ENCODE results near the gene SURF6.
"Not testable (repeated sequence)": the region's sequence is repeated elsewhere in the genome, so short reads cannot be mapped to it uniquely, and the experiment has no call there.

SURF6 gene

DNA sequence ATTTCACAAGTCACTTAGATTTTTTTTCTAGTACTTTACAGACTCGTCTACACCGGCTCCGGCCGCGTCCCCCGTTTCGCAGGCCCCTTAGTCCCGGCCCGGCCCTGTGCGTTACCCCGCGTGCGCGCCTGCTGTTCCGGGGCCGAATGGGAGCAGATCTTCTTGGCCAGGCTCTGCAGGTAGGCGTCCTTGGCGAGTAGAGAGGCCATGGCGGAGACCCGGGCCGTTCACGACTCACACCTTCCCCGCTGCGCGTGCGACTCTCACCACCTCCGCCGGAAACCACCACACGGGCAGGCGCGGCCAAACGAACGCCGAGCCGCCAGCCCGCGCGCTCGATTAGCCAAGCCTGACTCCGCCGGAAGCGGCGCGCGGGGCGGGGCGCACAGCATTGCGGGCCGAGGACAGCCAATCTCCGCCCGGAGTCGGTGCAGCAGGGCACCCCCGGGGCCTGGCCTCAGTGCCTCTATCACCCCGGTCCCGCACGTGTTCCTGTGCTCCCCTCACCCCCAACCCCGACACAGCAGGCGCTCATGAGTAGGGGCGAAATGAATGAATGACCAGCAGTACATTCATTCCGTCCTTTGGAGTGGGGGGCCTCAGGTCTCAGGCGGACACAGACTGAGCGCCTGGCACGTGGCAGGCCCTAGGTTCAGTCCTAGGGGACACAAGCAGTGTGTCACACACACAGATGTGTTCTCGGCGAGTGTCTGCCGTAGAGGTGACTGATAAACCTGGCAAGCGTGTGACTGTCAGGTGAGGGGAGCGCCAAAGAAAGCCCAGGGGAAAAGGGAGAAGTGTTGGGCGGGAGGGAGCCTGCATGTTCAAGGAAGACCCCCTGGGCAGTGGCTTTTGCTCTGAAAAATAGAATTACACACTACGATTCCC lies at the start of gene SURF6:
SURF6 (minus strand) TSS at position 265 of the 888 bp plus-strand sequence; CDS start at position 209, 56 bp downstream.
- FAIRE-seq = no peak
- DNase-seq (ENCODE audit: insufficient read length, low spot score) = peak; percentile 93
- TF ChIP-seq POLR2A (IDR thresholded peaks at IDR 0.05; ENCODE audit: low read depth, low read length) = peak; percentile 59

DNA sequence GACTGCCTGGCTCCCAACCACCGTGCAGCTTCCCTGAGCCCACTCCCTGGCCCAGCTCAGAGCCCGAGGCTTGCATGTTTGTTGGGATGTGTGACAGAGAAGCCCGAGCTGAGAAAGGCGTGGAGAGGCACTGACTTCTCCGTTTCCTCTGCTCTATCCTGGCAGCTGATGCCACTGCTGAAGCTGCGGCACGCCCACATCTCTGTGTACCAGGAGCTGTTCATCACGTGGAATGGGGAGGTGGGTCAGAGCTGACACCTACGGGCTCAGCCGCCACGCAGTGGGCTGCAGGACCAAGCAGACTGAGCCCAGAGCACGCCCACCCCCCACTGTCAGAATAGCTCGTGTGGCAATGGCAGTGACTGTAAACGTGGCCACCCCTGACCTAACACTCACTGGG lies 49.5 kb upstream of the SURF6 start:
- FAIRE-seq (no peak), DNase-seq (ENCODE audit: insufficient read length, low spot score) (no peak)
- no peak for TF ChIP-seq POLR2A (IDR thresholded peaks at IDR 0.05; ENCODE audit: low read depth, low read length)

DNA sequence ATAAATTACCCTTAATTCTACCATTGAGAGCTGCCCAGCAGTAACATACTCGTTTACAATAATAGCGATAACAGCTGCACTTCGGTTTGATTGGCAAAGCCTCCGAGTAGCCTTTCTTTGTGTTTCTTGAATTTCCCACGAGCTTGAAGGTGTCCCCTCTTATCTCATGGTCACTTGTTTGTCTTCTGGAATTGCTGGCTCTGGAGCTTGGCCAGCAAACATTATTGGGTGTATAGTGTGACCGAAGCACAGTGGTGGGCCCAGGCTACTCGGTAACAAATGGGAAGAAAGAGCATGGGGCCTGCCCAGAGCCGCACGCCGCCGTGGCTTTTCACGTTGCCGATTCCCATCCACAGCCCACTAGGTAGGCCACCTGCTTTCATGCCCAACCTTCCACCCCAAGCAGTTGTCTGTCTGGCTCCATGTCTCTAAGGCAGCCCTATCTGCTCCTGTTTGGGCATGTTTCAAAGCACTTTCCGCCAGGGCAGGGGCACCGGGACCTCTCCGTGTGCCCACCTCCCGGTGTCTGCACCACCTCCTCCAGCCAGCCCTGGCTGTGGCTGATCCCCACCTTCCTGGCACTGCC lies 48.8 kb upstream of the SURF6 start:
- TF ChIP-seq POLR2A (IDR thresholded peaks at IDR 0.05; ENCODE audit: low read depth, low read length) = no peak
- no peak for DNase-seq (ENCODE audit: insufficient read length, low spot score)
- FAIRE-seq = no peak

DNA sequence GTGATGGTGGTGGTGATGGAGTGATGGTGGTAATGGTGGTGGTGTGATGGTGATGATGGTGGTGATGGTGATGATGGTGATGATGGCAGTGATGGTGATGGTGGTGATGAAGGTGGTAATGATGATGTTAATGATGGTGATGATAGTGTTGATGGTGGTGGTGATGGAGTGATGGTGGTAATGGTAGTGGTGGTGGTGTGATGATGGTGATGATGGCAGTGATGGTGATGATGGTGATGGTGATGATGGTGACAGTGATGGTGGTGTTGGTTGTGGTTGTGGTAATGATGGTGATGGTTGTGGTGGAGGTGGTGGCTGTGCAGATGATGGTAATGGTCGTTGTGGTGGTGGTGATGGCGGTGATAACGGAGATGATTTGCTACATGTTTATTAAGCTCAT lies 47.5 kb upstream of the SURF6 start:
- FAIRE-seq (no peak), DNase-seq (ENCODE audit: insufficient read length, low spot score) (no peak)
- no peak for TF ChIP-seq POLR2A (IDR thresholded peaks at IDR 0.05; ENCODE audit: low read depth, low read length)

DNA sequence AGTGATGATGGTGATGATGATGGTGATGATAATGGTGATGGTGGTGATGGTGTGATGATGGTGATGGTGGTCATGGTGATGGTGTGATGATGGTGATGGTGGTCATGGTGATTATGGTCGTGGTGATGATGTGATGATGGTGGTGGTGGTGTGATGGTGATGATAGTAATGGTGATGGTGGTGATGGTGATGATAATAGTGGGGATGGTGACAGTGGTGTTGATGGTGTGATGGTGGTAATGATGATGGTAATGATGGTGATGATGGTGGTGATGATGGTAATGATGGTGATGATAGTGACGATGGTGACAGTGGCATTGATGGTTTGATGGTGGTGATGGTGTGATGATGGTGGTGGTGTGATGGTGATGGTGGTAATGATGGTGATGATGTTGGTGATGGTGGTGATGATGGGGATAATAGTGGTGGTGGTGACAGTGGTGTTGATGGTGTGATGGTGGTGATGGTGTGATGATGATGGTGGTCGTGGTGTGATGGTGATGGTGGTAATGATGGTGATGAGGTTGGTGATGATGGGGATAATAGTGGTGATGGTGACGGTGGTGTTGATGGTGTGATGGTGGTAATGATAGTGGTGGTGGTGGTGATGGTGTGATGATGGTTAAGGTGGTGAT lies 46.6 kb upstream of the SURF6 start:
- TF ChIP-seq POLR2A (IDR thresholded peaks at IDR 0.05; ENCODE audit: low read depth, low read length) = no peak
- FAIRE-seq = no peak
- DNase-seq (ENCODE audit: insufficient read length, low spot score) = no peak

DNA sequence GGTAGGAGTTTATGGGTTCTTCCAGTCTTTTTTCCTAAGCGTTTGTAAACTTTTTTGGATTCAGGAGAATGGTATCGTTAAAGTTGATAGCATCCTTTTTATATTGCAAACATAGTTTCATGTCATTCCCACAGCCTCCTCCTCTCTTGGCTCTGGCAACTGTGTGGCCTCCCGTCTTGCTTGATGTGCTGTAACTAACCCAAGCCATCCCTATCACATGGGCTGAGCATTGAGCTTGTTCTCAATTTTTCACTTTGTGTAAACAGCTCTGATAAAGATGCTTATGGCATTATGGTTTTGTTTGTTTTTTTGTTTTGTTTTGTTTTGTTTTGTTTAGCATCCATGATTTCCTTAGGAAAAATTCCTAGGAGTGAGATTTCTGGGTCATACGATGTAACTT lies 44.7 kb upstream of the SURF6 start:
- FAIRE-seq (no peak), DNase-seq (ENCODE audit: insufficient read length, low spot score) (no peak)
- no peak for TF ChIP-seq POLR2A (IDR thresholded peaks at IDR 0.05; ENCODE audit: low read depth, low read length)

DNA sequence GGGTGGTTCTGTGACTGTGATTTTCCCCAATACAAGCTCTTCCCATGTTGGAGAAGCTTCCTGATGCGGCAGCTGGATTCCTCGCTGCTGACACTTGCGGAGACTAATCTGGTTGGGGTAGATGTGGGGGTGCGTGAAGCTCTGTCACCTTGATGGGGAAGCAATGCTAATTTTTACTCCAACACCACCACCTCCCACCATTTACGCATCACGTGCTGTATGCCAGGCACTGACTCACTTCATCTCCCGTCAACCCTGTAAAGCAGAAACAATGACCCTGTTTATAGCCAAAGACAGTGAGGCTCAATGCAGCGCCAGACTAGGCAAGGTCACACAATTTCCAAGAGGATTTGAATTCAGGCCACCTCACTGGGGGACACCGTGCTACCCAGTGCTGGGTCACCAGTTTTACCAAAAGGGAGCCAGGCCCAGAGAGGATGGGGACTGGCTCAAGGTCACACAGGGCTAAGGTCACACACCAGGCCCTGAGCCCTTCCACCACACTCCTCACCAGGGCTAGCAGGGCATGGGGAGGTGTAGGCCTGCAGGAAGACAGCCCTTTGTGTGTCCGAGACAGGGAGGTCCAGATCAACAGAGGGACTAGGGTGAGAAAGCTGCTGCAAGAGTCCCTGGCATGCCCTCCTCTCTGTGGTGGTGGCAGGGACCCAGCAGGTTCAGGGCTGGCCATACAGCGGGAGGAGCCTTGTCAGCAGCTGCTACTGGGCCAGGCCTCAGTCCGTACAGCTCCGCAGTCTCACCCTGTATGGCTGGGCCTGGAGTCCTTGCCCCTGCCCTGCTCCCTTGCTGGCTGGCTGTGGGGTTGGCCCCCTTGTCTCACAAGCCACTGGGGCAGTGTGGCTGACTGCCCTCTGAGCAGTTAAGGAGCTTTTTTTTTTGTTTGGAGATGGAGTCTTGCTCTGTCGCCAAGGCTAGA lies 43.4 kb upstream of the SURF6 start:
- FAIRE-seq (no peak), DNase-seq (ENCODE audit: insufficient read length, low spot score) (no peak)
- no peak for TF ChIP-seq POLR2A (IDR thresholded peaks at IDR 0.05; ENCODE audit: low read depth, low read length)

DNA sequence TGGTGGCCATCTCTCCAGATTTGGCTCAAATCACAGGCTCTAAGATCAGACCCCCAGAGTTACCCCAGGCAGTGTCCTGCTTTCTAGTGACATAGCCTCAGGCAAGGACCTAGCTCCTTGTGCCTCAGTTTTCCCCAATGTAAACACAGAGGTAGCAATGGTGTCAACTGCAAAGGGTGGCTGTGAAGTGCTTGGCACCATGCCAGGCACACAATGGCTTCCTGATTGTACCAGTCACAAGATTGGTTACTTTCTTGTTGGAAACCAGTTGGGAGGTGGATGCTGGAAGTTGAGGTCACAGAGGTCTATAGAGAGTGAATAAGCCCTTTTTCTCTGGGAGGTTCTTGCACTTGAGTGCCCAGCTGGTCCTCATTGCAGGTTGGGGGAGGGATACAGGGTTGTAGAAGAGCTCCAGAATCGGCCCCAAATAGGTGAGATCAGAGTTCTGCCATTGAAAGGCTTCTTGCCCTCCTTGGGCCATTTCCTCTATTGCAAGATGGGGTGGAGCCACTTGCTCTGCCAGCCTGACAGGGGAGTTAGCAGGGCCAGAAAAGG lies 42.5 kb upstream of the SURF6 start:
- no peak for DNase-seq (ENCODE audit: insufficient read length, low spot score)
- no peak for TF ChIP-seq POLR2A (IDR thresholded peaks at IDR 0.05; ENCODE audit: low read depth, low read length)
- FAIRE-seq = no peak

DNA sequence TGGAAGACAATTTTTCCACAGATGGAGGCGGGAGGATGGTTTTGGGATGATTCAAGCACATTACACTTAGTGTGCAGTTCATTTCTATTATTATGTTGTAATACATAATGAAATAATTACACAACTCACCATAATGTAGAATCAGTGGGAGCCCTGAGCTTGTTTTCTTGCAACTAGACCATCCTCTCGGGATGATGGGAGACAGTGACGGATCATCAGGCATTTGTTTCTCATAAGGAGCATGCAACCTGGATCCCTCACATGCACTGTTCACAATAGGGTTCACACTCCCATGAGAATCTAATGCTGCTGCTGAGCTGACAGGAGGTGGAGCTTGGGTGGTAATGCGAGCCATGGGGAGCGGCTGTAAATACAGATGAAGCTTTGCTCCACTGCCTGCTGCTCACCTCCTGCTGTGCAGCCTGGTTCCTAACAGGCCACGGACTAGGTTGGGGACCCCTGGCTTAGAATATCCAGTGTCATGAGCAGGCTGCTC lies 41.8 kb upstream of the SURF6 start:
- FAIRE-seq (no peak), DNase-seq (ENCODE audit: insufficient read length, low spot score) (no peak)
- TF ChIP-seq POLR2A (IDR thresholded peaks at IDR 0.05; ENCODE audit: low read depth, low read length) = no peak

DNA sequence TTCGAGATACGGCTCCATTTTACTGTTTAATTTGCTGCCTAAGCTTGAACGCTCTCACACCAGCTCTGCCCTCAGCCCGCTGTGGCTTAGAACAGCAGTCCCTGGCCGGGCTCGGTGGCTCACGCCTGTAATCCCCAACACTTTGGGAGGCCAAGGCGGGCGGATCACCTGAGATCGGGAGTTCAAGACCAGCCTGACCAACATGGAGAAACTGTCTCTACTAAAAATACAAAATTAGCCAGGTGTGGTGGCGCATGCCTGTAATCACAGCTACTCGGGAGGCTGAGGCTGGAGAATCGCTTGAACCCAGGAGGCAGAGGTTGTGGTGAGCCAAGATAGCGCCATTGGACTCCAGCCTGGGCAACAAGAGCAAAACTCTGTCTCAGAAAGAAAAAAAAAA lies 41.3 kb upstream of the SURF6 start:
- not testable (repeated sequence) for FAIRE-seq

DNA sequence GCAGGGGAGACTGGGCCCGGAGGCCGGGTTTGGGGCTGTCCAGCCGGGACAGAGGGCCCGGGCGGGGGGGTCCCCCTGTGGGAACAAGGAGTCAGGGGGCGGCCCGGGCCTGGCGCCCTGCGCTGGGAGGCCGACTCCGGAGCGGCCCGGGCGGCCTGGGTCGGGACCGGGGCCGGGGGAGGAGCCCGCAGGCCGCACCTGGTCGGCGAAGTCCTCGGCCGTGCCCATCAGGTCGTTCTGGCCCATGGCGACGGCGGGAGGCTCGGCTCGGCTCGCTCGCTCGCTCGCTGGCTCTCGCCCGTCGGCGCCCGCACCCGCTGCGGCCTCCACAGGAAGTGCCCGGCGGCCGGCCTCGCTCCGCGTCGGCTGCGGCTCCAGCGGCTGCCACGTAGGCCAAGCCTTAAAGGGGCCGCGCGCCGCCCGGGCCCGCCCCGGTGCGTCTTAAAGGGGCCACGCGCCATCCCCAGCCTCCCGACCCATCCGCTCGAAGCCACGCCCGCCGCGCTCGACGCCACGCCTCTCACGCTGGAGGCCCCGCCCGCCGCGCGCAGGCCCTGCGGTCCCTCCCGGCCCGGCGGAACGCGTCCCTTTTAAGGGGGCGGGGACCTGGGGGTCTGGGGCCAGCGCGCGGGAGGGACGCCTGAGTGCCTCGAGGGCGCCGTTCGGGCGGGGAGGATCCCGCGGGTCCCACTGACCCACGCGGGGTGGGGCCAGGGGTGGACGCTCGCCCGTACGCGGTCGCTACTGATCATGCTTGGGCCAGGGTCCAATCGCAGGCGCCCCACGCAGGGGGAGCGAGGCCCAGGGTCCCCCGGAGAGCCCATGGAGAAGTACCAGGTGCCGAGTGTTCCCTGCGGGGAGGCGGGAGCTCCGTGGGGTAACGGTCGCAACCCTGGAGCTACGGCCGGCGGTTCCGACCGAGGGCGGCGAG lies 40.0 kb upstream of the SURF6 start, which contains the start of the genes STKLD1 and SURF4:
STKLD1 (plus strand) TSS at position 643 of the 931 bp plus-strand sequence; CDS start at position 751, 108 bp downstream.
SURF4 (minus strand) TSS at position 337 of the 931 bp plus-strand sequence; CDS start at position 246, 91 bp downstream.
- no peak for FAIRE-seq
- peak; percentile 100 for DNase-seq (ENCODE audit: insufficient read length, low spot score)
- peak; percentile 96 for TF ChIP-seq POLR2A (IDR thresholded peaks at IDR 0.05; ENCODE audit: low read depth, low read length)

More for the DNA sequence above, 41.3 kb upstream of the SURF6 start:
- DNase-seq (ENCODE audit: insufficient read length, low spot score) = not testable (repeated sequence)

Data from H54 (cell line).